GM15510 (cell line): Measurements from ENCODE around the gene IGSF3.

Experiments used
- POLR2A ChIP-seq: IDR thresholded peaks from 3 replicates; pipeline ENCODE4 v1.6.1; 2011; ENCODE audit warnings: borderline replicate concordance; ENCODE audit not compliant: insufficient read length; ENCODE audit errors: extremely low read depth

The IGSF3 gene

DNA sequence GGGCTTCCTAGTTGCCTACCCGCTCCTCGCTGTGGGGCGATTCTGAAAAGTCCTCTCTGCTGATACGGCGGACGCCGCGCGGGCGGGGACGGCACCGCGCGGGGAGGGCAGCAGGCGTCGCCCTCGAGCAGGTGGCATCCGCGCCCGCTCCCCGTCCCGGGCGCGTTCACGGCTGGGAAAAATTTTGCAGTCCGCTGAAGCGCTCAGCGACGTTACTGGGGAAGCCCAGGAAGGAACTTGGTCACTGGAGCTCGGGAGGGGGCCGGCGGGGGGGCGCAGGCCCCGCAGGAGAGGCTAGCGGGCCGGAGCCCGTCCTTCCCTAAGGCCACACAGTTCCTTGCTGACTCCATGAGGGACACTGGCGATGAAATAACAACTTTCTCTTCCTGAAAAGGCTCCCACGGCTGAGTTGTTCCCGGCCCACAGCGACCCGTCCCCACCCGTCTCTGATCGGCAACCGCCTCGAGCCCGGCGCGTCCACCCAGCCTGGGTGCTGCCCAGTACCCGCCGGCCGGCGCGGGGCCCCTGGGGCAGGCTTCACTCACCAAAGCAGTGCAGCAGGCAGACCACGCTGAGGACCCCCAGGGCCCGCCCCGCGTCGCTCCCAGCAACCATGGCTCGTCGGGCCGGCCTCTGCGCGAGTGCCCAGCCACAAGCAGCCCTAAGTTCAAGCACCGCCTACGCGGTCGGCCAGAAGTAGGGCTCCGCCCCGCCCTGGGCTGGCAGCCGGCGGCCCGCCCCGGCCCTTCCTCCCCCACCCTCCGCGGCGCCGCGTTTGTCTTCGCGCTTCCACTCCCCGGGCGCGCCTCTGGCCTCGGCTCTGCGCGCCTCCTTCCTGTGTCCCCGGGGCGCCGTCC lies 96.9 kb downstream of the IGSF3 start, which contains the start of gene CD58:
TSS of gene CD58 (minus strand) at position 669 of the 857 bp plus-strand sequence. CDS start at position 615, 54 bp downstream.
- peak; percentile 95 for TF ChIP-seq POLR2A

DNA sequence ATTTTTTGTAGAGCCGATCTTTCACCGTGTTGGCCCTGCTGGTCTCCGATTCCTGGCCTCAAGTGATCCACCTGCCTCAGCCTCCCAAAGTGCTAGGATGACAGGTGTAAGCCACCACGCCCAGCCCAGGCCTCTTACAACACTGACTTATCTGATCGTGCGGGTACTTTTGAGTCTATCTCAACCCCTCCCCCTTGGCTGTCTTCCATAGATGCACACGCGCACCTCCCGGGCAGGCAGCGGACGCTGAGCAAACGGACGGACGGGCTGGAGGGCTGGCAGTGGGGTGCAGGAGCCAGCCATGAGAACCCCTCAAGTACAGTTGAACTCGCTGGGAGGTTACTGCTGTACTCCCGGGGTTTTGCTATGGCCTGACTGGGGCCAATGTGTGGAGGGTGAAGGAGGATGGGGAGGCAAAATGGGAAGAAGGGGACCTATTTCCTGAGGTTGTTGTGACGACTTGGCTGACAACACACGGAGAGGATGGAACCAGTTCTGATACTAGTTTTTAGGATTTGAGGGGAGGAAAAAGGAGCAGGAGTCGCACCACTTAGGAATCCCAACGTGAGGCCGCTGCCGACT lies 97.7 kb downstream of the IGSF3 start:
- TF ChIP-seq POLR2A, result no peak

DNA sequence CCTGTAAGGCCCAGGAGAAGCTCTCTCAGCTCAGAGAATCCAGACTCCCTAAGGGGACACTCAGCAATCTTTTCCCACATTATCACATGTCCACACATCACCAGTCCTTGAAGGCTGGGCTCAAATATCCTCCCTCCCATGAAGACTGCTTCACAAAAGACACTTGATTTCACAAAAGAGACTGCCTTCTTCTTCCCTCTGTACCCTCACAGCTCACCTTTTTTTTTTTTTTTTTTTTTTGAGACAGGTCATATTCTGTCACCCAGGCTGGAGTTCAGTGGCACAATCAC lies 98.2 kb downstream of the IGSF3 start:
- TF ChIP-seq POLR2A, result peak; percentile 5

DNA sequence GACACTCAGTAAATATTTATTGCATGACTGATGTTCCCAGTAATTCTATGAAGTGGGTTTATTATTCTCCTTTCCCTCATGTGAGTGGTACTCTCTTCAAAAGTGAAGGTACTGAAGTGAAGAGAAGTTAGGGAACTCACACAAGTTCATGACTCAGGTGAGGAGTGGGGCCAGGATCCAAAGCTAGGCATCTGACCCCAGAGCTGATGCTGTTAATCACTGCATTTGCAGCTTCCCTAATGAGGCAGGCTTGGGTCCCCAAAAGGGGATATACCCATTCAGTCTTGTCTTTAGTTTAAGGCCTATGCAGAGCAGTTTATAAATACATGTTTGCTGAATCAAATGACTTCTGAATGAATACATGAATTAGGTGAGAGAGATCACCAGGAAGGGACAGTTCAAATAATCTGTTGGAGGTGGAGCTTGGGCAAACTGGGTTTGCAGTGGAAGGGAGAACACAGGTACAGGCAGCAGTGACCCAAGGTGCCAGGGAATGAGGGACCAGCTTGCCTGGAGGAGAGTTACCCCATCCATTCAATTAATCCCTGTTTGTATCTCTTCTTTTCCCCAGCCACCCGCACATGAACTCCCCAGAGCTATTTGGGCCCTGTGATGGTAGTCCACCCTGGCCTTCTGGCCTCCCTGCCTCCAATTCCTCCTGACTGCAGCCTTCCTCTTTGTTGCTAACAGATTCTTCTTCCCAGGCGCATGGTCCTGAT lies 98.7 kb downstream of the IGSF3 start:
- peak; percentile 43 for TF ChIP-seq POLR2A

DNA sequence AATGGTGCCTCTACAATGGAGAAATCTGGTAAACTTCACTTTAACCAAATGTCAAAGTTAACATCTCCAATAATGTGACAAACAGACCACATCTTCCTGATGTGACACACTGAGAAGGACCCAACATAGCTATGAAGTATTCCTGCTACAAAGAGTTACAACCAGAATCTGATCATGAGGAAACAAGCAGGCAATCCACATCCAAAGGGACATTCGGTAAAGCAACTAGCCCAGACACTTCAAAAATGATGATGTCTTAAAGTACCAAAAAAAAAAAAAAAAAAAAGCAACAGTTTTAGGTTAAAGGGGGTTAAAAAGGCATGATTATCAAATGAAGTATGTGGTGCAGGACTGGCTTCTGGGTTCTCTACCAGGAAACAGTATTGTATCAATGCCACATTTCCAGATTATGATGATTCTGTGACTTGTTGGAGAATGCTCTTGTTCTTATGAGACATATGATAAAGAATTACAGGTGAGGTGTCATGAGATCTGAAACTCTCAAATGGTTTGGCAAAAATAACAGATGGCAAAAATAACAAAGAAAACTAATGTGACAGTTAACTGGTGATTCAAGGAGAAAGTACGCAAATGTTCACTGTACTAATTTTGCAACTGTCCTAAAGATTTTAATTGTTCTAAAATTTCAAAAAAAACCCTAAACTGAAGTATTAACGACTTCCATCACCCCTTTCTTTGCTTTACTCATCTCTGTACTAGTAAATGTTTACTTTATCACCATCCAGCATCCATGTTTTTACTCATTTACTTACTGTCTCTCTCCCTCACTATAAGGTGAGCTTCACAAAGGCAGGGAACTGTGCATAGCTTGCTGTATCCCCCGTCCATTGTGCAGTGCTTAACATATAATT lies 99.5 kb downstream of the IGSF3 start:
- TF ChIP-seq POLR2A, result no peak

DNA sequence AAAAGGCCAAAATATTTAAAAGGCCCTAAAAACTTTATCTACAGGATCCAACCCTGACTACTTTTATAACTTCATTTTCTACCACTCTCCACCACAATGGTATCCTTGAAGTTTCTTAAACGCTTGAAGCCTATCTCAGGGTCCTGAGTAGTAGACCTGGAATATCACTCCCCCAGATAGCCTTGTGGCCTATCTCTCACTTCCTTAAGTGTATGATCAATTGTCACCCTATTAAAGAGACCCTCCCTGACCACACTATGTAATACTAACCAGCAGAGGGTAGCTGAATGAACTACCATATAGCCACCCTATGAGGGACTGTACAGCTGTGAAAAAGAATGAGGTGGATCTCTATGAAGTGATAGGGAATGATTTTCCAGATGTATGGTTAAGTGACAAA lies 102.3 kb downstream of the IGSF3 start:
- TF ChIP-seq POLR2A, result no peak

DNA sequence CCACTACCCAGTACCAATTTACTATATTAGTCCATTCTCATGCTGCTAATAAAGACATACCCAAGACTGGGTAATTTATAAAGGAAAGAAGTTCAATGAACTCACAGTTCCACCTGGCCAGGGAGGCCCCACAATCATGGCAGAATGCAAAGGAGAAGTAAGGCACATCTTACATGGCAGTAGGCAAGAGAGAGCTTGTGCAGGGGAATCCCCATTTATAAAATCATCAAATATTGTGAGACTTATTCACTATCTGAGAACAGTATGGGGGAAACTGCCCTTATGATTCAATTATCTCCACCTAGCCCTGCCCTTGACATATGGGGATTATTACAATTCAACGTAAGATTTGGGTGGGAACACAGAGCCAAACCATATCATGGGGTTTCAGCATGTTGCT lies 103.1 kb downstream of the IGSF3 start:
- no peak for TF ChIP-seq POLR2A

DNA sequence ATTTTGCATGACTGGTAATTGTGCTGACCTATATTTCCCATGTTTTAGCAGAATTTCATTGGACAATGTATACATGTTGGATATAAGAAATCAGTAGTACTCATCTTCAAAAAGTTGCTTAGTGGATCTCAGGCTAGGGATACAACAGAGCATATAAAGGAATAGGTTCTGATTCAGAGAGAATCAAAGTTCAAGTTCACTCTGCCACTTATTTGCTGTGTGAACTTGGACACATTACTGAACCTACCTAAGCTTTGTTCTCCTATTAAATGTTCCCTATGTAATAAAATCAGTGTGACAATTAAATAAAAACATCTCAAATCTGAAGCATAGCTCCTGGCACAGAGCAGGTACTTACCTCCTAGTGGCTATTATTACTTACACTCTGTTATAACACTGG lies 106.0 kb downstream of the IGSF3 start:
- no peak for TF ChIP-seq POLR2A

DNA sequence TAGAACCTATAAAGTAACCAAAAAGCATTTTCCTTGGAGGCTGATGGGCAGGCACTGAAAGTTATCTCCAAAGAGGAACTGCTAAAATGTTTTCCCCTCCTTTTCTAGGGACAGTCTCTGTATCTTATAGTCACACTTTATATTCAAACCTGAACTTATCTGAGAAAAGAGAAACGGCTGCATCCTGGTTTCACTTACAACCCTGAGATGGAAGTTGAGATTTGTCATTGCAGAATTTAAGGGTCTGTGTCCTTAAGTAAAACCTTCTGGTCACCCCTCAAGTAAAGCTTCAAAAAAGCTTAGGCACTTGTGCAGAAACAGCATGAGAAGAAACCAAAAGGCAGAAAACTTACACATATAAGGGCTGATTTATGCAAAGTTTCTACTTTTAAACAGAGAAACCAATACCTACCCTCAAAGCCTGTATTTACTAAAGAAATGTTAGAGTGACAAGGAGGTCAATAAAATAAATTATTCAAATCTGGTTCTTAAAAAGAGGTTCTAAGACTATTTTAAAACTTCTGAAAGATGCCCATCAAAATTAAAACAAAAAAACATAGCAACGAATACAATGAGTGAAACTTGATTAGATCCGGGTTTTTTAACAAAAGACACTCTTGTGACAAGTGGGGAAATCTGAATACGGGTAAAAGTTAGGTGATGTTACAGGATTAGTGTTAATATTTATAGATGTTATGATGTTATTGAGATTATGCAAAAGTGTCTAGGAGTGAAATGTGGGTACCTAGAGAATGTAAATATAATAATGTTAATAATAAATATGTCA lies 106.6 kb downstream of the IGSF3 start:
- no peak for TF ChIP-seq POLR2A

DNA sequence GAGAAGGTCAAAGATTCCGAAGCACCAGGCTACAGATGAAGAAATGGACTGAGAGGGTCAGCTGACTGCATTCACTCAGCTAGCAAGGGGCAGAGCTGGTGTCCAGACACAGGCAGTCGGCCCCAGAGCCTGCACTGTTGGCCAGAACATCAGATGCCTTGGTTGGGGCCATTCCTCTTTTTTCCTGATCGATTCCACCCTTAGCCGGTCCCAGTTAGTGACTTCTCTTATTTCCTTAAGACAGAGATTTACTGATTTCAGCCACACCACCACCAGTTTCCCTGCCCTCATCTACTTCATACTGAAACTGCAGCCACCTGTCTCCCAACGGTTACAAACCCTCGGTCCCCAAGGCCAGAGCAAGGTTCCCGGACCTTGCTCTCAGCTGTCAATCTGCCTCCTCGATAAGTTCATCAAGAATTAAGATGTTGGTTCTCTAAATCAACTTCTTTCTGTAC lies 108.2 kb downstream of the IGSF3 start:
- TF ChIP-seq POLR2A, result peak; percentile 40

DNA sequence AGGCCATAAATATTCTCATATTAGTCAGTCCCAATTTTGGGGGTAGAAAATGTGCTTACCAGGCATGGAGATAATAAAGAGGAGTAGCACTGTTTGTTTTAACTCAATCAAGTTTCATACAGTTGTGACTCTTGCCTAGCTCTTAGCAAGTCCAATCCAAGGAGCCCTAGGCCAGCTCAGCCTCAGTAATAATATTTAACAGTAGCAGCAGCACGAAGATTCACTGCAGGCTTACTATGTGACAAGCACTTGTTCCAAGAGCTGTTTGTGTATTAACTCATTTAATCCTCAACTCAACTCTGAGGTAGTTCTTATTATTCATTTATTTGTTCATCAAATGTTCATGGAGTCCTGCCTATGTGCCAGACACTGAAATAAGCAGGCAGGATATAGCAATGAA lies 109.0 kb downstream of the IGSF3 start:
- no peak for TF ChIP-seq POLR2A

DNA sequence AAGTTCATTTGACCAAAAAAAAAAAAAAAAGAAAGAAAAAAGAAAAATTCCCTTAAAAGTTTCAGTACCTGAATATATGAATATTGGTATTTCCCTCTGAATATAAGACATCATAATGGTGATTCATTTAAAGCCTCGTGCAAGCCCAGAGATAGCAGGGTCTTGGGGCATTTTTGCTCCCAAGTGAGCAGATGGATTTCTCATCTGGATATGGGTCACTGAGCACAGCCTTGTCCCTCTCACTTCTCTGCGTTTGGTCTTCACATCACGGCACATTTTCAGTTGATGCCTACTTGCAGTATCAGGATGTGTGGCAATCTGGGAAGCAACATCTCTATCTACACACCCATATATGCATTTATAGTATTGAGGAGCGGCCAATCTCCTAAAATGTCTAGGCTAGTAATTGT lies 109.4 kb downstream of the IGSF3 start:
- TF ChIP-seq POLR2A, result no peak

DNA sequence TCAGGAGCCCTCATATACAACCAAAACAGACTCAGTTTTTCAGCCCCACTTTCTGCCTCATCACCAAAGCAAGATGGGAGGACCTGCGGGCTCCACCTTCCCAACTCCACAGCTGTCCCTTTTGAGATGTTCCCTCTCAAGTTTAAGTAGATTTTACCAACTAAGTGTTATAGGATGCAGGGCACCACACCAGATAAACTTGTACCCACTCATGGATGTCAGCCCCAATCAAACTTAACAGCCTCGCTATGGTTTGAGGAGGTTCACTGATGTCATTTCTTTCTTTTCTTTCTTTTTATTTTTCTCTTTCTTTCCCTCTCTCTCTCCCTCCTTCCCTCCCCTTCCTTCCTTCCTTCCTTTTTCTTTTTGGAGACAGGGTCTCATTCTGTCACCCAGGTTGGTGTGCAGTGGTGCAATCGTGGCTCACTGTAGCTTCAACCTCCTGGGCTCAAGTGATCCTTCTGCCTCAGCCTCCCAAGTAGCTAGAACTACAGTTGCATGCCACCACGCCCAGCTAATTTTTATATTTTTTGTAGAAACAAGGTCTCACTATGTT lies 110.1 kb downstream of the IGSF3 start:
- no peak for TF ChIP-seq POLR2A

DNA sequence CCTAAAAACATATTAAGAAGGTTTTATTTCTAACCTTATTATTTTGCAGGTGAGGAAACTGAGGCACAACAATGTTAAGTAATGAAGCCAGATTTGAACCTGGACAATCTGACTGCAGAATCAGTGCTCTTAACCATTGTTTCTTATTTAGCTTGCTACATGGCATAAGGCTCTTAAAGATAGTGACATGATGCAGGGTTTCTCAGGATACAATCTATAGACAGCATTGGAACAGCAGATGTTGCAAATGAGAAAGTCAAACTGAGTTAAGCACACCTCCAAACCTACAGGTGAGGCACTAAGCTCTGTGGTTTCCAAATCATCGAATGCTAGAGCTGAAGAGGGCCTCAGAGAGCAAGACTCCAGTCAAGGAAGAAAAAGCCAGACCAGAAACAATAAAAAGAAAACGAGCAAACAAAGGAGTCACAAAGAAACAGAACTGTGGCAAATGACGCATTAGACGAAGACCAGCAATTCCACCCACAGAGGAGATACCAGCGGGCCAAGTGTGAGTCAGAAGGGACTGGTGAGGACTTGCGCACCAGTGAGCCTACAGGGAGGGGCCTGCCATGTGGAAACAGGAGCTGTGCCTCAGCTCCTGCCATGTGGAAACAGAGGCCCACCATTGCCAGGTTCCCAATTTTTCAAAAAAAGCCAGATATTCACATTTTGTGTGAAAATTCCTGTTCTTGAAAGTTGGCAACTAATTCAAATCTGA lies 111.1 kb downstream of the IGSF3 start:
- peak; percentile 49 for TF ChIP-seq POLR2A

DNA sequence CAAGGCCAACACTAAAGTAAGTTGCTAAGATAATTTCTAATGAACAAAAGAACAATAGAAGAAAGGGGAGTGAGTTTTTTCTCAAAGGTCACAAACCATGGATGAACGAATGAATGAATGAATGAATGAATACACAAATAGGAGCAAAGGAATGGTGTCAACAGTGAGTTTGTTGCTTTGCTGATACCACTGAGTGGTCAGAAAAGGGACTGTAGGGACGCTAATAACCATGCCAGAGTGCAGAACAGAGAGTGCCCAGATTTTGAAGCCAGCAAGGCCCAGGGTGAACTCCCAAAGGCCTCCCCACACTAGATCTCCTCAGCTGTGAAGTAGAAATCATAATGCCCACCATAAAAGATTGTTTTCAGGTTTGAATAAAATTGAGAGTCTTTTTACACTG lies 112.6 kb downstream of the IGSF3 start:
- no peak for TF ChIP-seq POLR2A
